GM12892 (cell line): ENCODE data around the gene KCNJ6.

Experiments used
- DNase-seq: peaks from one replicate; pipeline ENCODE4 v3.0.0; 2011; ENCODE audit not compliant: insufficient read length
- FAIRE-seq: peaks from 2 replicates; lab custom pipeline; 2011; peaks lifted over from hg19 to GRCh38; lab: Jason Lieb, UNC
- POLR2A ChIP-seq: IDR thresholded peaks from 2 replicates; pipeline ENCODE4 v1.6.1; 2011; ENCODE audit warnings: low read depth, low read length, control low read depth
- POLR2AphosphoS5 ChIP-seq: IDR thresholded peaks from 2 replicates; pipeline ENCODE4 v1.6.1; 2011; ENCODE audit warnings: low read depth, low read length, control low read depth
- TAF1 ChIP-seq: IDR thresholded peaks from 2 replicates; pipeline ENCODE4 v1.6.1; 2011; ENCODE audit warnings: low read depth, mild to moderate bottlenecking, control low read depth, low read length, borderline replicate concordance

Gene KCNJ6

DNA sequence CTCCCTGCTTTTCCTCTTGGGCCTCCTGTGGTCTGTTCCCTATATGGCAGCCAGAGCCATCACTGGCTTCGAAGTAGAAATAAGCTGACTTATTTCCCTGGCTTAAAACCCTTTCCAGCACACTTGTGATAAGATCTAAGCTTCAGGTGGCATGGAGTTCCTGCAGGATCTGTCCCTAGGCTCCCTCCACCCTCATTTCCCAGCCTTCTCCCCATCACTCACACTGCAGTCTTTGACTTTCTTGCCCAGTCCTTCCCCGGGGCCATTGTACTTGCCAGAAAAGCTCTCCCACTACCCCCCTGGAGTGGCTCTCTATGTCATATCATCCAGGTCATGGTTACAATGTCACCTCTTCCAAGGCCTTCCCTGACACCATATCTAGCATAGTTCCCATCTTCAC, 55.8 kb downstream of the KCNJ6 start:
- DNase-seq (no peak), FAIRE-seq (no peak)
- no peak for TF ChIP-seq TAF1
- no peak for TF ChIP-seq POLR2A
- no peak for TF ChIP-seq POLR2AphosphoS5

GRCh38 chr21:37855647-37856625, 60.3 kb downstream of the KCNJ6 start:
- no peak for TF ChIP-seq POLR2AphosphoS5
- TF ChIP-seq TAF1, result no peak
- no peak for TF ChIP-seq POLR2A
- DNase-seq (no peak), FAIRE-seq (no peak)

DNA sequence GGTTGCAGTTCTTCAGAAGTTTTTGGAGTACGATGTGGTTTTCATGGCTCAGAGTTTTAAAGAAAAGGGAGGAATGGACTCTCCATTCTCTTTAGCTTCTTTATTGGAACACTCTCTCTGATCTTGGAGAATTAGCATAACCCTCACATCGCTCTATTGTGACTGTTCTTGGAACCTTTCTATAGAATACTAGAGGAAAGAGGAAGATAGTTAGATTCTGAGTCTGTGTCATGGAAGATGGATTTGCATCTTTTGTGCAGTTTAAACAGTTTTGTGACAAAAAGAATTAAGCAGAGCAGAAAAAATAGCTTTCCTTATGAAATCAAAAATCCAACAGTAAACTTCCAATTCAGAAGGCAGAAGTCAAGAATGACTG, 61.0 kb downstream of the KCNJ6 start:
- no peak for DNase-seq
- no peak for FAIRE-seq
- TF ChIP-seq TAF1 (no peak), POLR2AphosphoS5 (no peak), POLR2A (no peak)

DNA sequence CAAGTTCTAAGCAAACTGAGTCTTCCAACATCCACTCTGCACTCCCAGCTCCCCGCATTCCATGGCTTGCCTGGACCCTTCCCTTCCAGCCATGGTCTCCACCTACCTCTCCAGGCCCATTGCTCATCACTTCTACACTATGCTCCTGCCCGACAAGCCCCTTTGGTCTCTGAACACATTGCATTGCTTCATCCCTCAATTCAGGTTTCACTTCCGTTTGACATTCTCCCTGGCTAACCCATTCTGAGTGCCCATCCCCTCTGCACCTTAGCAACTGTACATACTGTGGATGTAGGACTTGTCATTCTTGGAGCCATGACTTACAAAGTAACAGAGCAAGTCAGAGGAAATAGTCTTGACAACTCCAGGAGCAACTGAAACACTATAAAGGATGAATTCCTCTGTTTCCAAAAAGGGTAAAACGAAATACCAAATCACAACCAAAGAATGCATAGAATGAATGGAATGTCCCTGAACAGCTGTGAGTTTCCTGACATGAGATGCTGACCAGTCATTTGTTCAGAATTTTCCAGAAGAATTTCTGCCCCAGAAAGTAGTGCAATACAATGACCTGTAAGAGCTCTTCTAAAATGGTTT, 66.7 kb downstream of the KCNJ6 start:
- no peak for FAIRE-seq

GRCh38 chr21:37848721-37849490, 67.4 kb downstream of the KCNJ6 start:
- no peak for TF ChIP-seq POLR2A
- TF ChIP-seq POLR2AphosphoS5, result no peak
- no peak for TF ChIP-seq TAF1
- FAIRE-seq, result no peak
- no peak for DNase-seq

More for the DNA sequence above, 66.7 kb downstream of the KCNJ6 start:
- DNase-seq, result no peak
- no peak for TF ChIP-seq POLR2AphosphoS5

DNA sequence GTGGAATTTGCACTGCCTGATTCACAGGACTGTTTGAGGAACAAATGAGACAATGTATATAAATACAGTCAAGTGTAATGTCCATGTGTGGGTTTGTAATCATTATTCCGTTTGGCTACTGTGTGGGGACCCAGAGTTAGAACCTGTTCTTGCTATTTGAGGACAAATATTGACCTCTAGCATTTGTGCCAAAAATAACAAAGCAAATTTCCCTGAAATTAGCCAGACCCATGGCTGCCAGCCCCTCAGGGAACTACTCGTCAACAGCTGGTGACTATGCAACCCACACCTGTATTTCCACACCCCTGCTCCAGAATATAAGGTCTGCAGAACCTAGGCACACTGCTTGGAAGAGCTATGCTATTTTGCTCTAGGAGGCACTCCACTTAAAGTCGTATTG, 70.7 kb downstream of the KCNJ6 start:
- DNase-seq (no peak), FAIRE-seq (no peak)
- TF ChIP-seq POLR2AphosphoS5, result no peak
- no peak for TF ChIP-seq TAF1
- no peak for TF ChIP-seq POLR2A

DNA sequence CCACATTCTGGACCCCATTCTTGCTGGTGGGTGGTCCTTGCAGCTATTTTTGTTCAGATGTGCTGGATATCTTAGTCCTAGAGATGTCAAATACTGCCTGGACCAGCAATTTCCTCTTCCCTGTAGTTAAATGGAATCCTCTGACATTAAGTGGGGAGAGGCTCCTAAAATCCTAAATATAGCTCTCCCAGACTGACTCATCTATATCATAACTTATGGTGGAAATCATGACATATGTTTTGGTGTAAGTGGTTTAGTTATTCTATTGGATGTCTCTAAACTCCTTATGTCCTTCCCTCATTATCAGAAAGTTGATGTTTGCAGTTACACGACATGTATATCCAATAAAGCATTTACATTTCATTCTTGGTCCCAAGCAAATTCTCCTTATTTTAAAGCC, 73.1 kb downstream of the KCNJ6 start:
- DNase-seq (no peak), FAIRE-seq (no peak)
- no peak for TF ChIP-seq POLR2A
- no peak for TF ChIP-seq POLR2AphosphoS5
- TF ChIP-seq TAF1, result no peak

DNA sequence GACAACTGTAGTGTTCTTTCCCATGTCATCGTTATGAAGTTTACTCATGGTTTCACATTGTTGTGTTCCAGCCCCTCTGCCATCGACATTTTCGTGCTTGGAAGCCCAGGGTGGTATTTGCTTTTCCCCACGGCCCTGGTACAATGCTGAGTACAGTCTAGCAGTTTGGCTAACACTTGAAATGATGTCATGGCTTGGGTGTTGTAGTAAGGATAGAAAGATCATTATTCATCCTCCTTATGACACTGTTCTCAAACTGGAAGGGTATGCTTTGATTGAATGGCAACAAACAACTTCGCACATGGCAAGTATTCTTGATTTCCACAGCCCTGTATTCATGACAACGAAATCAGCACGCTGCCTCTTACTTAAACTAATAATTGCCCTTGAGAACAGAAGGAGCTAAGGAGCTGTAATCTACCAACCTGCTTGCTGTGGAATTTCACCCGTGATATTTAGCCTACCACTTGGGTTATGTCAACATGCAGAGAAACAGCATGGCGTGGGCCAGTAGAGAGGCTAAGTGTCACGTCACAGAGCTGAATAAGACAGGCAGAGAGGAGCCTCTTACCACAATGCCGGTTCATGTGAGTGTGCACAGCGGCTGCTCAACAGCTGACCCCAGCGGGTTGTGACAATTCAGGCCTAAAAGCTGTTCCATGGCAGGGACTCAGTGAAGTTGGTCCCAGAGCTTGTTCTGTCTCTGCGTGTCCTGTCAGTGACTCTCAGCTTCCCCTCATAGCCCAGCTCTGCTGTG, 73.9 kb downstream of the KCNJ6 start:
- TF ChIP-seq POLR2AphosphoS5, result no peak
- no peak for TF ChIP-seq TAF1
- TF ChIP-seq POLR2A, result no peak
- DNase-seq (no peak), FAIRE-seq (peak; percentile 5)

GRCh38 chr21:37837381-37837780, 78.9 kb downstream of the KCNJ6 start:
- FAIRE-seq, result no peak
- no peak for DNase-seq
- TF ChIP-seq POLR2AphosphoS5 (no peak), POLR2A (no peak), TAF1 (no peak)

DNA sequence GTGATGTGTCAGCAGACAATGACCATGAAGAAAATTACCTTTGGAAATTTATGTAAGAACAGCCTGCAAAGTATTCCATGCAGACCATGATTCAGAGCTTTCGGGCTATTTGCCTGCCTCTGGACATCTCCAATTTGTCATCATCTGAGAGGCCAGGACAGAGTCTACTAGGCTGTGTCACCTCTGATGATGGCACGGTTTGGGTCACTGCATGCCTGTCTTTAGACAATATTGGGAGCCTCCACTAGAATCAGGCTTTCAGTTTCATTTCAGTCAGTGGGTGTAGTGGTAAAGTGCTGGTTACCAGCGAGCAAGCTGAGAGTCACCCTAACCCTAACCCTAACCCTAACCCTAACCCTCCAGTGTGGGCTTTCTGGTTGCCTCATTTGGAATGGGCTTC, 80.8 kb downstream of the KCNJ6 start:
- FAIRE-seq (no peak), DNase-seq (no peak)
- TF ChIP-seq POLR2AphosphoS5 (no peak), TAF1 (no peak), POLR2A (no peak)

DNA sequence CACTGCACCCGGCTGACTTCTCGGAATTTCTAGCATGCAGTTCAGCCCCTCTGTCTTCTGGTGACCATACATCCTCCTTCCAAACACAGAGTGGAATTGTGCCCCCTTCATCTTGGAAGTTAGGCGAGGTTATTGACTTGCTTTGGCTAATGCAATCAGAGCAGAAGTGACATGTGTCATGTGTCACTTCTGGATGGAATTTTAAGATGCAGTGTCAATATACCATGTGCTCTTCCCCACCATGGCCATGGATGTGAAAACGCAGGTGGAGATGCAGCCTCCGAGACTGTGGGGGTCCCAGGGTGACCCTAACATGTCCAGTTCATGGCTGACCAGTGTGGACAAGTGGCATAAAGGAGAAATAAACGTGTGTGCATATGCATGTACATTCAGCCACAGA, 83.0 kb downstream of the KCNJ6 start:
- DNase-seq (no peak), FAIRE-seq (no peak)
- TF ChIP-seq POLR2AphosphoS5 (no peak), POLR2A (no peak), TAF1 (no peak)
